ENCODE measurements around the gene POTEF.
"Not testable (repeated sequence)": the region's sequence is repeated elsewhere in the genome, so short reads cannot be mapped to it uniquely, and the experiment has no call there.

DNA sequence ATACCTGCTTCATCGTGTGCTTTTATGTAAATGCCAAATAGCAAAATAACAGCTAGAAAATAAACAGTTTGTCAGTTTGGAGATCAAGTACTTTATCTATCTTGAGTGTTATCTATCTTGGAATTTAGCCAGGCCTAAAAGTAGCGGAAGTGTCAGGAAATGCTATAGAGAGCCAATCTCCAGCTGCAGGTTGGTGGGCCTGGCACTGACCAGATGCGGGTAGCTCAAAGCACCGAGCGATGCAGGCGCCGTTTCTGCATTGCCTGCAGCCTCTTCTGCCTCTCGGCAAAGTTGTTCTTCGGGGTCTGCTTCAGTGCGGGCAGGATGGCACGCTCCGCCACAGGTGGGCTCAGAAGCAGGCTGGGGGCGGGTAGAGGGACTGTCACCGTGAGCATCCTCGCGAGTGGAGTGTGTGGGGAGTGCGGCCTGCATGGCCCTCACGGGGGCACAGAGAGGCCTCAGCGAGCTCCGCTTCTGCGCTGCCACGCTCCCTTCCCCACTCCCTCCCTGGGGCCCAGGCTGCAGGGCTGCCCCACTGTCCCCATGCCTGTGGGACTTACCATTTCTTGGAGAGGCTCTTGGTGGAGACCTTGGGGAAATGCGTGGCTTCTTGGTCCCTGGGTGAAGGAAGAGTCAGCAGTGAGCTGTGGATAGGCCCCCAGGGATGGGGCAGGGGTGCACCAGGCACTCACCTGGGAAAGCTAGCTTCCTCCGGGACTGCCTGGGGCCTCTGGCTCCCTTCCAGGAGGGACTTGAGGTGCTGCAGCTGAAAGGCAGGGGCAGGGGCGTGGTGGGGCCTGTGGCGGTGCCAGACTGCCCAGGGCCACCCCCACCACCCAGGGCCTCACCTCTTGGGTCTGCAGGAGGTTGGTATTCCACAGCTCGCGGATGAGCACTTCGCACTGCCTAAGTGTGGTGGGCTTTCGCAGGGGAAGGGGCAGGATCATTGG lies 10.6 kb upstream of the POTEF start:
- not testable (repeated sequence) for TF ChIP-seq POLR2A (IDR thresholded peaks at IDR 0.05)
- TF ChIP-seq, protein P1, sequence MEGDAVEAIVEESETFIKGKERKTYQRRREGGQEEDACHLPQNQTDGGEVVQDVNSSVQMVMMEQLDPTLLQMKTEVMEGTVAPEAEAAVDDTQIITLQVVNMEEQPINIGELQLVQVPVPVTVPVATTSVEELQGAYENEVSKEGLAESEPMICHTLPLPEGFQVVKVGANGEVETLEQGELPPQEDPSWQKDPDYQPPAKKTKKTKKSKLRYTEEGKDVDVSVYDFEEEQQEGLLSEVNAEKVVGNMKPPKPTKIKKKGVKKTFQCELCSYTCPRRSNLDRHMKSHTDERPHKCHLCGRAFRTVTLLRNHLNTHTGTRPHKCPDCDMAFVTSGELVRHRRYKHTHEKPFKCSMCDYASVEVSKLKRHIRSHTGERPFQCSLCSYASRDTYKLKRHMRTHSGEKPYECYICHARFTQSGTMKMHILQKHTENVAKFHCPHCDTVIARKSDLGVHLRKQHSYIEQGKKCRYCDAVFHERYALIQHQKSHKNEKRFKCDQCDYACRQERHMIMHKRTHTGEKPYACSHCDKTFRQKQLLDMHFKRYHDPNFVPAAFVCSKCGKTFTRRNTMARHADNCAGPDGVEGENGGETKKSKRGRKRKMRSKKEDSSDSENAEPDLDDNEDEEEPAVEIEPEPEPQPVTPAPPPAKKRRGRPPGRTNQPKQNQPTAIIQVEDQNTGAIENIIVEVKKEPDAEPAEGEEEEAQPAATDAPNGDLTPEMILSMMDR (IDR thresholded peaks at IDR 0.05 in 4 of 5, conservative IDR thresholded peaks at IDR 0.05 in 1 of 5), result not testable (repeated sequence)

All from gastrocnemius medialis (tissue), 4 donors.